Measurements from ENCODE around the gene NDUFB5. TPM values are rescaled to one million over a fixed set of nuclear protein-coding genes. Genes with fewer than 3 reads are reported as not detected.

The NDUFB5 gene
- 90.8 and 117 TPM in 2 replicates for total RNA-seq

DNA sequence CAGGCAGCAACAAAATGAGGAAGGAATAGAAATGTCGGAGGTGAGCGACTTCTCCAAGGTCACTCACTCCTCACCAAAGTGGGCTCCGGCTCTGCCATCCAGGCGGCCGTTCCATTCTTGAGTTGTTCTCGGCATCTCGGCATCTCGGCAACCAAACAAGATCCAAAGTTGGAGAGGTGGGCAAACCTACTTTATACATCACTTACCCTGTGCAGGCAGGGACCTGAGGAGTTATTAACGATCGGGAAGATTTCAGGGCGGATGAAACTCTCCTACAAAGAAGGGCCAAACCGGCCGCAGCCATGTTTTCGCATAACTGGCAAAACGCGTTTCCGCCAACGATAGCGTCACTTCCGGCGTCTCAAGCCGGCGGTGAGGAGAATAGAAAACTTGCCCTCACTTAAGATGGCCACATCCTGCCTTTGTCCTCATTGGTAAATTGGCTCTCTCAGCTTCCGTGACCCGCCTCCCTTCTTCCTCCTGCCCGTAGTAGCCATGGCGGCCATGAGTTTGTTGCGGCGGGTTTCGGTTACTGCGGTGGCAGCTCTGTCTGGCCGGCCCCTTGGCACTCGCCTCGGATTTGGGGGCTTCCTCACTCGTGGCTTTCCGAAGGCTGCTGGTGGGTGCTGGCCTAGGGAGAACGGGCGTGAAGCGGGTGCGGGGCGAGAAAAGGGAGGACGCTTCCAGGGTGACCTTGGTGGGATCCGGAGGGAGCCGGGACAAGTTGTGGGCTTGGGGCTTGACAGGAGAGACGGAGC, at the start of gene NDUFB5, which contains the start of gene MRPL47:
NDUFB5 (plus strand) TSS at position 474 of the 758 bp plus-strand sequence; CDS start at position 496, 22 bp downstream.
MRPL47 (minus strand) TSS at position 318 of the 758 bp plus-strand sequence; CDS start at position 304, 14 bp downstream.
- DNase-seq (ENCODE audit: low read depth) = peak; percentile 97
- no peak for TF ChIP-seq CTCF (IDR thresholded peaks at IDR 0.05; ENCODE audit: insufficient read depth, low read depth, low read length)
- H3K4me3 ChIP-seq (ENCODE audit: low read depth, low read length) = peak within 1 kb of the TSS; percentile 64

- peak; percentile 87 for TF ChIP-seq CTCF (IDR thresholded peaks at IDR 0.05; ENCODE audit: insufficient read depth, low read depth, low read length)
- peak; percentile 75 for DNase-seq (ENCODE audit: low read depth)
- no peak overlapping the region for H3K4me3 ChIP-seq (ENCODE audit: low read depth, low read length)
These were observed 45.7 kb upstream of the NDUFB5 start for GRCh38 chr3:179558742-179559364.

DNA sequence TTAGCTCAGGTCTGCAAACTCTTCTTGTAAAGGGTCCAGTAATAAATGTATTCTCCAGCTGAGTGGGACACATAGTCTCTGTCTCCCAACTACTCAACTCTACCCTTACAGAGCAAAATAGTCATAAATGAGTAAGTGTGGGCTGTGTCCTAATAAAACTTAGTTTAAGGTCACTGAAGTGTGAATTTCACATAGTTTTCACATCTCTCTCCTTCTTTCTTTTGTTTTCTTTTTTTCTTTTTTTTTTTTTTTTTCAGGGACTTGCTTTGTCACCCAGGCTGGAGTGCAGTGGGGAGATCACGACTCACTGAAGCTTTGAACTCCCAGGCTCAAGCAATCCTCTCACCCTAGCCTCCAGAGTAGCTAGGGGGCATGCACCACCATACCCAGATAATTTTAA, 43.8 kb upstream of the NDUFB5 start:
- no peak overlapping the region for H3K4me3 ChIP-seq (ENCODE audit: low read depth, low read length)
- no peak for TF ChIP-seq CTCF (IDR thresholded peaks at IDR 0.05; ENCODE audit: insufficient read depth, low read depth, low read length)
- no peak for DNase-seq (ENCODE audit: low read depth)

DNA sequence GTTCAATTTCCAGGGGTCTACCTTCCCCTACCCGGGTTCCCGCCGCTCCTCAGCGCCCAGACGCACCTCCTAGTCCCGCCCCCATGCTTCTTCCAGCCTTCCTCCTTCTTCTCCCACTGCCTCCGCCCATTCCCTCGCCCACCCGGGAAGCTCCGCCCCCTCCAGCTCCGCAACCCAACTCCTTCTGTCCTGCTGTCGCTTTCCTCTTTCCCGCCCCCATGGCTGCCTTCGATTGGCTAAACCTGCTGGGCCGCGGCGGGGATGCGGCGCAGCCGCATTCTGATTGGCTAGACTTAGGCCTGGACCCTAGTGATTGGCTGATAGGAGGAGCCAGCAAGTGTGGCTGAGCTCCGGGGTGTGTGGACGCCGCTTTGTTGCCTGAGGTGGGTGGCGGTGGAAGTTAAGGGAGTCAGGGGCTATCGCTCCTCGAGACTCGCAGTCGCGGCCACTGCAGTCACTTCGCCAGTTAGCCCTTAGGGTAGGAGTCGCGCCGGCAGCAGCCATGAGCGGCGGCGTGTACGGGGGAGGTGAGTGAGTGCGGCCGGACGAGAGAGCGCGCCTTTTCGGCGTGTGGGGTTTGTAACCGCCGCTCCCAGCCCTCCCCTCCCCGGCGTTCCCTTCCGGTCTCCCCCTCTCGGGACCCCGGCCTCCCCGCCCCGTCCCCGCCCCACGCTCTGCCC, 41.9 kb upstream of the NDUFB5 start, which contains the start of gene ACTL6A:
ACTL6A (plus strand) TSS at position 336 of the 680 bp plus-strand sequence; CDS start at position 503, 167 bp downstream.
- no peak for TF ChIP-seq CTCF (IDR thresholded peaks at IDR 0.05; ENCODE audit: insufficient read depth, low read depth, low read length)
- peak within 1 kb of the TSS; percentile 90 for H3K4me3 ChIP-seq (ENCODE audit: low read depth, low read length)
- peak; percentile 99 for DNase-seq (ENCODE audit: low read depth)

DNA sequence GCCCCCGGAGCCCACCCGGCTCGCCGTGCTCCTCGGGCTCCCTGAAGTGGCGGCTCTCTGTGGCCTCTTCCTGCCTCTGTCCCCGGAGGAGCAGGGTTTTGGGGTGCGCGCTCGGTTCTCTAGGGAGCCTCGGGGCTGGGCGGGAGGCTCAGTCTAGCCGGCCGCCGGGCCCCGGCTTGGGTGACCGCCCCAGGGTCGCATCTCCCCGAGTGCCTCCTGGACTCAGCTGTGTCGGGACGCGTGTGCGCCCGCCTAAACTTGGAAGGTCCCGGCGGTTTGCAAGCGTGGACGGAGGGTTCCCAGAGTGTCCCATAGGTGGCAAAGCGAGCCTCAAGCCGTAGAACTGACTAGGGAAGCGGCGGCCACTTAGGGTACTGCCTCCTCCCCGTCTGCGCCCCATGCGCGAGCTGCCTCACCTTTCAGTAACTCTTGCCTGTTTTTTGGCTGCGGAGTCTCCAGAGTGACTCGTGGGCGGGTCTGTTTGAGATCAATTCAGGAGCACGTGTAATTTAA, 41.3 kb upstream of the NDUFB5 start:
- H3K4me3 ChIP-seq (ENCODE audit: low read depth, low read length) = peak overlapping the region; percentile 90
- peak; percentile 70 for DNase-seq (ENCODE audit: low read depth)
- peak; percentile 53 for TF ChIP-seq CTCF (IDR thresholded peaks at IDR 0.05; ENCODE audit: insufficient read depth, low read depth, low read length)

- no peak for DNase-seq (ENCODE audit: low read depth)
- no peak overlapping the region for H3K4me3 ChIP-seq (ENCODE audit: low read depth, low read length)
- TF ChIP-seq CTCF (IDR thresholded peaks at IDR 0.05; ENCODE audit: insufficient read depth, low read depth, low read length) = no peak
These were observed 39.1 kb upstream of the NDUFB5 start for GRCh38 chr3:179565496-179565895.
